Amniotic stem cell (primary cell): ENCODE results near the gene CACNA2D2.

ENCODE experiments used
- DNase-seq: peaks from one replicate; lab custom pipeline; 2025; lab: John Stamatoyannopoulos, UW

Gene CACNA2D2

GRCh38 chr3:50371133-50371685, 132.2 kb downstream of the CACNA2D2 start:
- no peak for DNase-seq

GRCh38 chr3:50370594-50370993, 132.8 kb downstream of the CACNA2D2 start:
- DNase-seq: no peak

- no peak for DNase-seq
These were observed 134.3 kb downstream of the CACNA2D2 start for GRCh38 chr3:50369012-50369670.

- no peak for DNase-seq
These were observed 137.6 kb downstream of the CACNA2D2 start for GRCh38 chr3:50365842-50366220.

- no peak for DNase-seq
These were observed 138.2 kb downstream of the CACNA2D2 start for GRCh38 chr3:50365080-50365841.

GRCh38 chr3:50364573-50365079, 138.8 kb downstream of the CACNA2D2 start:
- DNase-seq: no peak

GRCh38 chr3:50359760-50360110, 143.7 kb downstream of the CACNA2D2 start:
- DNase-seq: no peak

GRCh38 chr3:50358911-50359759, 144.3 kb downstream of the CACNA2D2 start, which contains the start of gene TMEM115:
Gene TMEM115 (minus strand): TSS chr3:50359521. CDS start chr3:50359063, 458 bp downstream.
- DNase-seq: peak; percentile 95

- no peak for DNase-seq
These were observed 145.0 kb downstream of the CACNA2D2 start for GRCh38 chr3:50358355-50358910.

- DNase-seq: no peak
These were observed 146.0 kb downstream of the CACNA2D2 start for GRCh38 chr3:50357481-50357880.

- no peak for DNase-seq
These were observed 146.9 kb downstream of the CACNA2D2 start for GRCh38 chr3:50356553-50356952.

- DNase-seq: no peak
These were observed 147.4 kb downstream of the CACNA2D2 start for GRCh38 chr3:50355829-50356552.

- DNase-seq: no peak
These were observed 148.6 kb downstream of the CACNA2D2 start for GRCh38 chr3:50354850-50355249.

- DNase-seq: no peak
These were observed 149.2 kb downstream of the CACNA2D2 start for GRCh38 chr3:50354186-50354764.

- no peak for DNase-seq
These were observed 150.0 kb downstream of the CACNA2D2 start for GRCh38 chr3:50353245-50354004.

- DNase-seq: no peak
These were observed 150.7 kb downstream of the CACNA2D2 start for GRCh38 chr3:50352781-50353180.

- DNase-seq: no peak
These were observed 152.1 kb downstream of the CACNA2D2 start for GRCh38 chr3:50351323-50351697.

- DNase-seq: peak; percentile 77
These were observed 152.7 kb downstream of the CACNA2D2 start, which contains the start of the genes CYB561D2 and NPRL2 for GRCh38 chr3:50350527-50351322. Gene CYB561D2 (plus strand): TSS chr3:50350862. CDS start chr3:50351434, 572 bp downstream. Gene NPRL2 (minus strand): TSS chr3:50350775. CDS start chr3:50350652, 123 bp downstream.

GRCh38 chr3:50350213-50350526, 153.3 kb downstream of the CACNA2D2 start:
- no peak for DNase-seq
